ENCODE data around the gene TMEM132D. TPM values are rescaled to one million over a fixed set of nuclear protein-coding genes. Genes with fewer than 3 reads are reported as not detected.

TMEM132D gene
- total RNA-seq, 1 experiment from 2014 or later, result not detected

DNA sequence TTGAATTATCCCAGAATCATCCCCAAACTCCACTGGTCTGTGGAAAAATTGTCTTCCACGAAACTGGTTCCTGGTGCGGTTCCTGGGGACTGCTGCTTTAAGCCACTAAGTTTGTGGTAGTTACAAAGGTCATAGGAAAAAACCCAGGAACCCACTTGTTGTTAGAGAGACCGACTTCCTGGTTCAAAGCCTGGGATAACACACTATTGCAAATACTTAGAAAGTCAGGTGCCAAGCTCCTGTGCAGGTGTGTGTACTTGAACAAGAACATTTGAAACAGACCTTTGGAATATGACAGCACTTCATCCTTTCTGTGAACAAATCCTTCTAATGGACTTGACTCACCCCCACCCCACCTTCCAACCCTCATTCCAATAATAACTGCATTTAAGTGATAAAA, 530.9 kb downstream of the TMEM132D start:
- Histone ChIP-seq H3K4me1 (ENCODE audit: low read length) (no peaks in the 10 kb centered on the region), H3K27me3 (ENCODE audit: low read length) (no peaks in the 10 kb centered on the region), H3K9me2 (replicated peaks; ENCODE audit: insufficient read depth, low read length) (no peaks in the 10 kb centered on the region), H3K79me2 (ENCODE audit: low read length) (no peaks in the 10 kb centered on the region), H3K9me3 (ENCODE audit: low read length) (peaks cover 10% of the 10 kb centered on the region), H3K36me3 (ENCODE audit: insufficient read depth, low read length) (no peaks in the 10 kb centered on the region), H3K9ac (ENCODE audit: low read length) (no peak overlapping the region), H4K20me1 (ENCODE audit: insufficient read depth, low read depth, low read length) (no peaks in the 10 kb centered on the region), H3K27ac (ENCODE audit: low read length) (no peak overlapping the region), H3K4me2 (ENCODE audit: low read depth, low read length, poor library complexity, severe bottlenecking) (no peak overlapping the region), H3K4me3 (ENCODE audit: low read length) (no peak overlapping the region), H2AFZ (ENCODE audit: low read length) (no peak overlapping the region)
- DNase-seq, result no peak

DNA sequence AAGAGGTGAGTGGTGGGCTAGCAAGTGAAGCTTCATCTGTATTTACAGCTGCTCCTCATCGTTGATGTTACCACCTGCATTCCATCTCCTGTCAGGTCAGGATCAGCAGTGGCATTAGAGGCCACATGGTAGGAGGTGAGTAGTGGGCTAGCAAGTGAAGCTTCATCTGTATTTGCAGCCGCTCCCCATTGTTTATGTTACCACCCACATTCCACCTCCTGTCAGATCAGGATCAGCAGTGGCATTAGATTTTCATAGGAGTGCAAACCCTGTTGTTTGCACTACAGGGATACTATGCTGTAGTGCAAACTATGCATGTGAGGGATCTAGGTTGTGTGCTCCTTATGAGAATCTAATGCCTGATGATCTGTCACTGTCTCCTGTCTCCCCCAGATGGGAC, 531.5 kb downstream of the TMEM132D start:
- no peak for DNase-seq
- Histone ChIP-seq H3K27me3 (ENCODE audit: low read length) (no peaks in the 10 kb centered on the region), H3K4me2 (ENCODE audit: low read depth, low read length, poor library complexity, severe bottlenecking) (no peak overlapping the region), H2AFZ (ENCODE audit: low read length) (no peak overlapping the region), H3K4me3 (ENCODE audit: low read length) (no peak overlapping the region), H3K79me2 (ENCODE audit: low read length) (no peaks in the 10 kb centered on the region), H4K20me1 (ENCODE audit: insufficient read depth, low read depth, low read length) (no peaks in the 10 kb centered on the region), H3K9ac (ENCODE audit: low read length) (no peak overlapping the region), H3K27ac (ENCODE audit: low read length) (no peak overlapping the region), H3K9me2 (replicated peaks; ENCODE audit: insufficient read depth, low read length) (no peaks in the 10 kb centered on the region), H3K4me1 (ENCODE audit: low read length) (no peaks in the 10 kb centered on the region), H3K36me3 (ENCODE audit: insufficient read depth, low read length) (no peaks in the 10 kb centered on the region), H3K9me3 (ENCODE audit: low read length) (peaks cover 10% of the 10 kb centered on the region)

DNA sequence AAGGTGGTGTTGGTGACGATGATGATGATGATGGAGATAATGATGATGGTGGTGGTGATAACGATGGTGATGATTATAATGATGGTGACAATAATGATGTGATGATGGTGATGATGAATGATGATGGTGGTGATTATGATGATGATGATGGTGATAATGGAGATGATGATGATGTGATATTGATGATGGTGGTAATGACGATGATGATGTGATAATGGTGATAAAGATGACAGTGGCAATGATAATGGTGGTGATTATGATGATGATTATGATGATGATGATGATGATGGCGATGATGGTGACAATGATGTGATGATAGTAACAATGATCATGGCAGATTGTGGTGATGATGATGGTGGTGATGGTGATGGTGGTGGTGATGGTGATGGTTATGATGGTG, 532.6 kb downstream of the TMEM132D start:
- Histone ChIP-seq H3K79me2 (ENCODE audit: low read length) (no peaks in the 10 kb centered on the region), H3K9ac (ENCODE audit: low read length) (no peak overlapping the region), H2AFZ (ENCODE audit: low read length) (no peak overlapping the region), H3K36me3 (ENCODE audit: insufficient read depth, low read length) (no peaks in the 10 kb centered on the region), H4K20me1 (ENCODE audit: insufficient read depth, low read depth, low read length) (no peaks in the 10 kb centered on the region), H3K4me3 (ENCODE audit: low read length) (no peak overlapping the region), H3K27me3 (ENCODE audit: low read length) (no peaks in the 10 kb centered on the region), H3K27ac (ENCODE audit: low read length) (no peak overlapping the region), H3K4me2 (ENCODE audit: low read depth, low read length, poor library complexity, severe bottlenecking) (no peak overlapping the region), H3K9me2 (replicated peaks; ENCODE audit: insufficient read depth, low read length) (no peaks in the 10 kb centered on the region), H3K9me3 (ENCODE audit: low read length) (peaks cover 10% of the 10 kb centered on the region), H3K4me1 (ENCODE audit: low read length) (no peaks in the 10 kb centered on the region)
- DNase-seq, result no peak

DNA sequence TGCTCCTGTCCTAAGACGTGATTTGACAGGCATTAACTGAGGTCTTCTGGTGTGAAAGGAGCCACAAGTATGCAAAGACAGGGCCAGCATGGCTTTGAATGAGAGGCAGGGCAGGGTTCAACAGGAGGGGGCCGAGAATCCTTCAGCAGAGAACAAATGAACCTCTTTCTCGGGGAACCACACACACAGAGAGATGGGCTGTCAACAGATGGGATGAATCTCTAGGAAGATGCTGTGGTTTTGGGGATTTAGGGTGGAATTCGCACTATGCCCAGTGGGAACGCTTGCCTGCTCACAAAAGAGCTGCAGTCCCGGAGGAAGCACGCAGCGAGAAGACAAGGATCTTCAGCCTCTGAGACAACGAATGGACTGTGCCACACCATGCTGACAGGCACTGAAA, 537.2 kb downstream of the TMEM132D start:
- H3K9ac ChIP-seq (ENCODE audit: low read length), result no peak overlapping the region
- H4K20me1 ChIP-seq (ENCODE audit: insufficient read depth, low read depth, low read length), result no peaks in the 10 kb centered on the region
- peaks cover 10% of the 10 kb centered on the region for H3K9me3 ChIP-seq (ENCODE audit: low read length)
- H3K4me2 ChIP-seq (ENCODE audit: low read depth, low read length, poor library complexity, severe bottlenecking), result no peak overlapping the region
- no peak for DNase-seq
- H3K27ac ChIP-seq (ENCODE audit: low read length), result no peak overlapping the region
- no peaks in the 10 kb centered on the region for H3K27me3 ChIP-seq (ENCODE audit: low read length)
- no peak overlapping the region for H2AFZ ChIP-seq (ENCODE audit: low read length)
- H3K79me2 ChIP-seq (ENCODE audit: low read length), result no peaks in the 10 kb centered on the region
- no peak overlapping the region for H3K4me3 ChIP-seq (ENCODE audit: low read length)
- no peaks in the 10 kb centered on the region for H3K9me2 ChIP-seq (replicated peaks; ENCODE audit: insufficient read depth, low read length)
- no peaks in the 10 kb centered on the region for H3K36me3 ChIP-seq (ENCODE audit: insufficient read depth, low read length)
- no peaks in the 10 kb centered on the region for H3K4me1 ChIP-seq (ENCODE audit: low read length)

DNA sequence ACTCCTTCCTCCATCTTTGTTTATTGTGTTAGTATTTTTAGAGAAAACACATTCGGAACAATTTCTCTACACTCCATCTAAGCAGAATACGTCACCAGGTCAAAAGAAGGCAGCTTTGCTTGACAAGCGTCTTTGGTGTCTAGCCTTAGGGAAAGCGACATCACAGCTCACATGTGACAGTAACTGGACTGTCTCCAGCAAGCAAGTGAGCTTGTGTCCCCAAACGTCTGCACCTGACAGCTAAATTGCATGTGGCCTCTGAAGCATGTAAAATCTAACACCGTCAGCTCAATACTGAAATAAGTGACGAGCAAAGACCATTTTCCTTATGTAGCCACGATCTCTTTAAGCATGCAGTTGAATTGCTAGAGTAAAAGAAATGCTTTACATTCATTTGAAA, 540.8 kb downstream of the TMEM132D start:
- Histone ChIP-seq H3K4me2 (ENCODE audit: low read depth, low read length, poor library complexity, severe bottlenecking) (no peak overlapping the region), H3K9me2 (replicated peaks; ENCODE audit: insufficient read depth, low read length) (no peaks in the 10 kb centered on the region), H3K9ac (ENCODE audit: low read length) (no peak overlapping the region), H3K4me3 (ENCODE audit: low read length) (no peak overlapping the region), H3K9me3 (ENCODE audit: low read length) (no peaks in the 10 kb centered on the region; the same call in 1 of the 2 replicates), H2AFZ (ENCODE audit: low read length) (no peak overlapping the region), H3K27me3 (ENCODE audit: low read length) (no peaks in the 10 kb centered on the region), H3K27ac (ENCODE audit: low read length) (no peak overlapping the region), H3K36me3 (ENCODE audit: insufficient read depth, low read length) (no peaks in the 10 kb centered on the region), H3K4me1 (ENCODE audit: low read length) (no peaks in the 10 kb centered on the region), H4K20me1 (ENCODE audit: insufficient read depth, low read depth, low read length) (no peaks in the 10 kb centered on the region), H3K79me2 (ENCODE audit: low read length) (no peaks in the 10 kb centered on the region)
- no peak for DNase-seq

DNA sequence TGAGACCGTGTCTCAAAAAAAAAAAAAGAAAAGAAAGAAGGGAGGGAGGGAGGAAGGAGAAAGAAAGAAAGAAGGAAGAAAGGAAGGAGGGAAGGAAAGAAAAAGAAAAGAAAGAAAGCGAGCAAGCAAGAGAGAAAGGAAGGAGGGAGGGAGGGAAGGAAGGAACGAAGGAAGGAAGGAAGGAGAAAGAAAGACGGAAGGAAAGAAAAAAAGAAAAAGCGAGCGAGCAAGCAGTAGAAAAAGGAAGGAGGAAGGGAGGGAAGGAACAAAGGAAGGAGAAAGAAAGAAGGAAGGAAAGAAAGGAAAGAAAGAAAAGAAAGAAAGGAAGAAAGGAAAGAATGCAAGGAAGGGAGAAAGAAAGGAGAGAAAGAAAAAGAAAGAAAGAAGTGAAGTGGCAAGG, 546.6 kb downstream of the TMEM132D start:
- Histone ChIP-seq H3K9me2 (replicated peaks; ENCODE audit: insufficient read depth, low read length) (no peaks in the 10 kb centered on the region), H3K27ac (ENCODE audit: low read length) (no peak overlapping the region), H3K4me2 (ENCODE audit: low read depth, low read length, poor library complexity, severe bottlenecking) (no peak overlapping the region), H3K36me3 (ENCODE audit: insufficient read depth, low read length) (no peaks in the 10 kb centered on the region), H3K27me3 (ENCODE audit: low read length) (no peaks in the 10 kb centered on the region), H3K9ac (ENCODE audit: low read length) (no peak overlapping the region), H3K4me1 (ENCODE audit: low read length) (no peaks in the 10 kb centered on the region), H3K79me2 (ENCODE audit: low read length) (no peaks in the 10 kb centered on the region), H3K4me3 (ENCODE audit: low read length) (no peak overlapping the region), H2AFZ (ENCODE audit: low read length) (no peak overlapping the region), H3K9me3 (ENCODE audit: low read length) (no peaks in the 10 kb centered on the region; the same call in 1 of the 2 replicates), H4K20me1 (ENCODE audit: insufficient read depth, low read depth, low read length) (no peaks in the 10 kb centered on the region)
- no peak for DNase-seq

DNA sequence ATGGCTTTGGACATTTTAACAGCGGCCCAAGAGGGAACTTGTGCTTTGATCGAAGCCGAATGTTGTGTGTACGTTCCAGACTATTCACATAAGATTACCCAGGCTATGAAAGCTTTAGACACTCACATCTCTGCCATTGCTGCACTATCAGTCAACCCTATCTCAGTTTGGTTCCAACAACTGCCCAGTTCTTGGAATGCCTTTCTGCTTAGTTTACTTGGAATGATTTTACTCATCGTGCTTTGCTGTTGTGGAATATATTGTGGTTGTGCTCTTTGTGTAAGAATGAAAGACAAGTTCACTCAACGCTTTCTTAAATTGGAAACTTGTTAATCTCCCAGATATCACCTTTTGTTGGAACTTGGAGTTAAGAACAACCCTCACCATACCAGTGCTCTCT, 552.3 kb downstream of the TMEM132D start:
- Histone ChIP-seq H3K4me1 (ENCODE audit: low read length) (no peaks in the 10 kb centered on the region), H4K20me1 (ENCODE audit: insufficient read depth, low read depth, low read length) (no peaks in the 10 kb centered on the region), H3K9me2 (replicated peaks; ENCODE audit: insufficient read depth, low read length) (no peaks in the 10 kb centered on the region), H3K27ac (ENCODE audit: low read length) (no peak overlapping the region), H3K36me3 (ENCODE audit: insufficient read depth, low read length) (no peaks in the 10 kb centered on the region), H3K27me3 (ENCODE audit: low read length) (no peaks in the 10 kb centered on the region), H3K4me2 (ENCODE audit: low read depth, low read length, poor library complexity, severe bottlenecking) (no peak overlapping the region), H3K79me2 (ENCODE audit: low read length) (no peaks in the 10 kb centered on the region), H3K9ac (ENCODE audit: low read length) (no peak overlapping the region), H3K4me3 (ENCODE audit: low read length) (no peak overlapping the region), H2AFZ (ENCODE audit: low read length) (no peak overlapping the region), H3K9me3 (ENCODE audit: low read length) (no peaks in the 10 kb centered on the region; the same call in 1 of the 2 replicates)
- DNase-seq, result no peak

DNA sequence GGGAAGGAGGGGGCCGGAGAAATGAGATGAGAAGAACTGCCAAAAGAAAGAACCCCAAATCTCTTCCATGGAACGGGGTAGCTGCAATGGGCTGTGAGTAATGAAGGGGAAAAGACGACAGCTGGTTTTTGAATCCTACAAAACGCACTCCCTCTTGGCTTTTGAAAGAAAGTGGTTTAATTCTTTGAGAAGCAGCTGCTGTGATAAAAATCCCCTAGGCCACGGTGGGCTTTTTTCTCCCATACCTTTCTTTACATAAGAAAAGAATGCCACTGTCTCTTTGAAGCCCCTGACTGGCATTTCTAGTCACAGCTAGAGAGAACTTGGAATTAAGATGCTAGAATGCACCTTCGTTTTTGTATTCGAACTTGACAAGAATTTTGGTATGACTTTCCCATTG, 564.5 kb downstream of the TMEM132D start:
- H3K4me3 ChIP-seq (ENCODE audit: low read length), result no peak overlapping the region
- no peak overlapping the region for H3K27ac ChIP-seq (ENCODE audit: low read length)
- no peaks in the 10 kb centered on the region for H3K27me3 ChIP-seq (ENCODE audit: low read length)
- no peaks in the 10 kb centered on the region for H3K9me2 ChIP-seq (replicated peaks; ENCODE audit: insufficient read depth, low read length)
- no peak overlapping the region for H3K9ac ChIP-seq (ENCODE audit: low read length)
- no peaks in the 10 kb centered on the region for H3K4me1 ChIP-seq (ENCODE audit: low read length)
- DNase-seq, result no peak
- H3K4me2 ChIP-seq (ENCODE audit: low read depth, low read length, poor library complexity, severe bottlenecking), result no peak overlapping the region
- H2AFZ ChIP-seq (ENCODE audit: low read length), result no peak overlapping the region
- H3K79me2 ChIP-seq (ENCODE audit: low read length), result no peaks in the 10 kb centered on the region
- no peaks in the 10 kb centered on the region for H4K20me1 ChIP-seq (ENCODE audit: insufficient read depth, low read depth, low read length)
- H3K9me3 ChIP-seq (ENCODE audit: low read length), result peaks cover 13% of the 10 kb centered on the region
- no peaks in the 10 kb centered on the region for H3K36me3 ChIP-seq (ENCODE audit: insufficient read depth, low read length)

DNA sequence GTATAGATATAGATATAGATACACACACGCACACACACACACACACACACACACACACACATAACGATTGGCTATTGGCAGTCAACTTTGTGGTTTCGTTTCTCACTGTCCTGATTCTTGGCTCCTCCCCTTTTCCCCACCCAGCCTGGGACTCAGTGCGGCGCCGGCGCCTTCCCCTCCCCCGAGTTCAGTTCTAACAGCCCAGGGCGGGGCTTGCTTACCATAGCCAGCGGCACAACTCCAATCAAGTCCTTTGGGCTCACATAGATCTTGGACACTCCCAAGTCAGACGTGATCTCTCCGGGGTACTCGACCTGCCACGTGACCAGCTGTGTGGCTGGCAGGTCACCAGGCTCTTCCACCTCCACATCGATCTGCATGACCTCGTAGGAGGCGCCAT, 566.4 kb downstream of the TMEM132D start:
- Histone ChIP-seq H3K4me1 (ENCODE audit: low read length) (no peaks in the 10 kb centered on the region), H3K9me2 (replicated peaks; ENCODE audit: insufficient read depth, low read length) (no peaks in the 10 kb centered on the region), H3K27ac (ENCODE audit: low read length) (no peak overlapping the region), H3K36me3 (ENCODE audit: insufficient read depth, low read length) (no peaks in the 10 kb centered on the region), H4K20me1 (ENCODE audit: insufficient read depth, low read depth, low read length) (no peaks in the 10 kb centered on the region), H3K79me2 (ENCODE audit: low read length) (no peaks in the 10 kb centered on the region), H3K4me2 (ENCODE audit: low read depth, low read length, poor library complexity, severe bottlenecking) (no peak overlapping the region), H3K9ac (ENCODE audit: low read length) (no peak overlapping the region), H3K27me3 (ENCODE audit: low read length) (no peaks in the 10 kb centered on the region), H2AFZ (ENCODE audit: low read length) (no peak overlapping the region), H3K4me3 (ENCODE audit: low read length) (no peak overlapping the region), H3K9me3 (ENCODE audit: low read length) (peaks cover 13% of the 10 kb centered on the region)
- no peak for DNase-seq

Data from Karpas-422 (cell line).